BE2C (cell line): ENCODE data around the gene CARD14.

ENCODE experiments used
- DNase-seq: peaks from one replicate; pipeline ENCODE4 v3.0.0-alpha.2; 2020
- H3K27me3 ChIP-seq: fragments of 250-450 bp; sonication (Bioruptor Pico); 2 replicates; pipeline ENCODE4 v1.5.1; 2020; ENCODE audit warnings: mild to moderate bottlenecking
- H3K36me3 ChIP-seq: fragments of 250-450 bp; sonication (Bioruptor Pico); 2 replicates; pipeline ENCODE4 v1.5.1; 2020; ENCODE audit warnings: mild to moderate bottlenecking
- H3K4me1 ChIP-seq: fragments of 250-450 bp; sonication (Bioruptor Pico); 2 replicates; pipeline ENCODE4 v1.5.1; 2020
- H3K4me3 ChIP-seq: 2 replicates; pipeline ENCODE4 v1.5.1; 2011; ENCODE audit warnings: low read depth, low read length
- H3K9me3 ChIP-seq: fragments of 250-450 bp; sonication (Bioruptor Pico); 2 replicates; pipeline ENCODE4 v1.5.1; 2020
- CTCF ChIP-seq: IDR thresholded peaks from 2 replicates; pipeline ENCODE4 v1.5.1; 2012; ENCODE audit warnings: mild to moderate bottlenecking, low read depth, low read length

The CARD14 gene

GRCh38 chr17:80146121-80147034, 23.5 kb upstream of the CARD14 start:
- no peak for TF ChIP-seq CTCF
- Histone ChIP-seq H3K27me3 (no peaks in the 10 kb centered on the region), H3K9me3 (no peaks in the 10 kb centered on the region), H3K36me3 (peaks cover 32% of the 10 kb centered on the region), H3K4me3 (peak overlapping the region; percentile 98), H3K4me1 (no peaks in the 10 kb centered on the region)
- DNase-seq = no peak

- Histone ChIP-seq H3K4me1 (no peaks in the 10 kb centered on the region), H3K36me3 (peaks cover 24% of the 10 kb centered on the region)
Observed at GRCh38 chr17:80147035-80147822, 22.6 kb upstream of the CARD14 start, which contains the start of gene EIF4A3. TSS of gene EIF4A3 (minus strand) at chr17:80147128. CDS start at chr17:80146961, 167 bp downstream.

GRCh38 chr17:80151333-80151732, 18.5 kb upstream of the CARD14 start:
- Histone ChIP-seq H3K4me1 (no peaks in the 10 kb centered on the region), H3K27me3 (no peaks in the 10 kb centered on the region), H3K36me3 (no peaks in the 10 kb centered on the region), H3K4me3 (no peak overlapping the region), H3K9me3 (peaks cover 2% of the 10 kb centered on the region; the same call in 1 of the 2 replicates)
- DNase-seq = no peak
- no peak for TF ChIP-seq CTCF

More at GRCh38 chr17:80147035-80147822, 22.6 kb upstream of the CARD14 start, which contains the start of gene EIF4A3:
- DNase-seq = peak; percentile 99
- no peaks in the 10 kb centered on the region for H3K9me3 ChIP-seq
- no peaks in the 10 kb centered on the region for H3K27me3 ChIP-seq
- peak within 1 kb of the TSS; percentile 98 for H3K4me3 ChIP-seq
- TF ChIP-seq CTCF = no peak

GRCh38 chr17:80152081-80152702, 17.6 kb upstream of the CARD14 start:
- Histone ChIP-seq H3K4me3 (no peak overlapping the region), H3K9me3 (peaks cover 2% of the 10 kb centered on the region; the same call in 1 of the 2 replicates), H3K27me3 (no peaks in the 10 kb centered on the region), H3K36me3 (no peaks in the 10 kb centered on the region), H3K4me1 (no peaks in the 10 kb centered on the region)
- no peak for DNase-seq
- TF ChIP-seq CTCF = no peak

GRCh38 chr17:80153004-80153403, 16.8 kb upstream of the CARD14 start:
- no peak for DNase-seq
- Histone ChIP-seq H3K4me3 (no peak overlapping the region), H3K9me3 (peaks cover 2% of the 10 kb centered on the region; the same call in 1 of the 2 replicates), H3K27me3 (no peaks in the 10 kb centered on the region), H3K4me1 (no peaks in the 10 kb centered on the region), H3K36me3 (no peaks in the 10 kb centered on the region)
- no peak for TF ChIP-seq CTCF
